ENCODE data around the gene CXXC5.

Gene CXXC5

DNA sequence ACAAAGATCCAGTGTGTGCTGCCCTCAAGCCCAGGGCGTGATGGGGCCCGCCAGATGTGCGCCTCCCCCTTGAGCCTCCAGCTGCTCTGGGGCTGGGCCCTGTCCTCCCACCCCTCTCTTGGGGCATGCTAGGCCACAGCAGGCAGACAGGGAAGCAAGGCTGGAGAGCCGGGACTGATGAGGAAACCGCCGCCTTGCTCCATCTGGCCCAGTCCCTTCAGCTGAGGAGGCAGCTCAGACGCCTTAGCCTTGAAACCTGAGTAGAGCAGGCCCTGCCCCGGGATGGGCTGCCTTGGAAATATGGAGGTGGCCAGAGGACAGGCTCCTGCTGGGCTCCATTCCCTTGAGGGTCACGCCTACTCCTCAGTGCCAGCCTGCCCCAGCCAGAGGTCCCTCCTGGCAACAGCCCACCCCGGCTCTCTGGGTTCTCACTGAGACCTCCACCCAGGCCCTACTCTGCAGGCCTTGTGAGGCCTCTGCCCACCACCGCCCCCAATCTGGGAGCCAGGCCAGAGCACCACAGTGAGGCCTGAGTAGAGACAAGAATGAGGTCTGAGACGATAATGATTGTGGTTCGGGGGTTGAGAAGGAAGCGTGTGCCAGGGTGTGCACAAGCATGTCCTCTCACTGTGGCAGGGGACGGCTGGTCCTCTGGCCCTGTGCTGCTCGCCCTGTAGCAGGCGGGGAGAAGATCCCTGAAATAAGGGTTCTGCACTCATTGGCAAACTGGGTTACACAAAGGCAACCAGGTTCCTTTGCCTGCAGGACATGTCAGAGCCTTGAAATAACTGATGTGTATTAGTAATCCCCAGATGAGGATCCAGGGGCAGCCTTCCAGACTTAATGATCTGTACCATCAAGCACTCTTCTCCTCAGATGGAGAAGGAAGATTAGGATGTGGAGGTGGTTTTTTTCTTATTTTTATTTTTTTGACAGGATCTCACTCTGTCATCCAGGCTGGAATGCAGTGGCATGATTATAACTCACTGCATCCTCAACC lies 30.9 kb downstream of the CXXC5 start:
- DNase-seq (ENCODE audit: low read depth in 2 of 2, low spot score in 1 of 2), result no peak

DNA sequence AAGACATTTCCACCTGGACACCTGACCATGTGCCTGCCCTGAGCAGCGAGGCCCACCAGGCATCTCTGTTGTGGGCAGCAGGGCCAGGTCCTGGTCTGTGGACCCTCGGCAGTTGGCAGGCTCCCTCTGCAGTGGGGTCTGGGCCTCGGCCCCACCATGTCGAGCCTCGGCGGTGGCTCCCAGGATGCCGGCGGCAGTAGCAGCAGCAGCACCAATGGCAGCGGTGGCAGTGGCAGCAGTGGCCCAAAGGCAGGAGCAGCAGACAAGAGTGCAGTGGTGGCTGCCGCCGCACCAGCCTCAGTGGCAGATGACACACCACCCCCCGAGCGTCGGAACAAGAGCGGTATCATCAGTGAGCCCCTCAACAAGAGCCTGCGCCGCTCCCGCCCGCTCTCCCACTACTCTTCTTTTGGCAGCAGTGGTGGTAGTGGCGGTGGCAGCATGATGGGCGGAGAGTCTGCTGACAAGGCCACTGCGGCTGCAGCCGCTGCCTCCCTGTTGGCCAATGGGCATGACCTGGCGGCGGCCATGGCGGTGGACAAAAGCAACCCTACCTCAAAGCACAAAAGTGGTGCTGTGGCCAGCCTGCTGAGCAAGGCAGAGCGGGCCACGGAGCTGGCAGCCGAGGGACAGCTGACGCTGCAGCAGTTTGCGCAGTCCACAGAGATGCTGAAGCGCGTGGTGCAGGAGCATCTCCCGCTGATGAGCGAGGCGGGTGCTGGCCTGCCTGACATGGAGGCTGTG lies 32.4 kb downstream of the CXXC5 start:
- no peak for DNase-seq (ENCODE audit: low read depth in 2 of 2, low spot score in 1 of 2)

DNA sequence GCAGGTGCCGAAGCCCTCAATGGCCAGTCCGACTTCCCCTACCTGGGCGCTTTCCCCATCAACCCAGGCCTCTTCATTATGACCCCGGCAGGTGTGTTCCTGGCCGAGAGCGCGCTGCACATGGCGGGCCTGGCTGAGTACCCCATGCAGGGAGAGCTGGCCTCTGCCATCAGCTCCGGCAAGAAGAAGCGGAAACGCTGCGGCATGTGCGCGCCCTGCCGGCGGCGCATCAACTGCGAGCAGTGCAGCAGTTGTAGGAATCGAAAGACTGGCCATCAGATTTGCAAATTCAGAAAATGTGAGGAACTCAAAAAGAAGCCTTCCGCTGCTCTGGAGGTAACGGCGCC lies 32.9 kb downstream of the CXXC5 start:
- no peak for DNase-seq (ENCODE audit: low read depth in 2 of 2, low spot score in 1 of 2)

DNA sequence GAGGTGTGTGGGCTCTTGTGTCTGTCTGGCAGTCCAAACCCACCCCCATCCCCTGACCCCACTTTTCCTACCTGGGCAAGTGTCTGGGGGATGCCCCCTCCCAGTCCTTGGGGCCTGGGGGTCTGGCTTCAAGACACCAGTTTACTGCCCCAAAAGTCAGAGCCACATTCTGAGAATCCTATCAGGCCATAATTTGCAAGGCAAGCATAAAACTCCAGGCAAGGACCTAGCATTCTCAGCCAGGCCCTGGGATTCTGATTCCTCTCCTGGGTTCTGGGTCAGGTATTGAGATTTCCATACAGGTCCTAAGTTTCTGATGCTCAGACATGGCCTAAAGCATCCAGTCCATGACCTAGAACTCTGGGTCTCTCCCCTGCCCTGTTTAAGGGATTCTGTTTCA lies 33.3 kb downstream of the CXXC5 start:
- DNase-seq (ENCODE audit: low read depth in 2 of 2, low spot score in 1 of 2), result no peak

GRCh38 chr5:139682016-139682975 lies 34.1 kb downstream of the CXXC5 start:
- no peak for DNase-seq (ENCODE audit: low read depth in 2 of 2, low spot score in 1 of 2)

DNA sequence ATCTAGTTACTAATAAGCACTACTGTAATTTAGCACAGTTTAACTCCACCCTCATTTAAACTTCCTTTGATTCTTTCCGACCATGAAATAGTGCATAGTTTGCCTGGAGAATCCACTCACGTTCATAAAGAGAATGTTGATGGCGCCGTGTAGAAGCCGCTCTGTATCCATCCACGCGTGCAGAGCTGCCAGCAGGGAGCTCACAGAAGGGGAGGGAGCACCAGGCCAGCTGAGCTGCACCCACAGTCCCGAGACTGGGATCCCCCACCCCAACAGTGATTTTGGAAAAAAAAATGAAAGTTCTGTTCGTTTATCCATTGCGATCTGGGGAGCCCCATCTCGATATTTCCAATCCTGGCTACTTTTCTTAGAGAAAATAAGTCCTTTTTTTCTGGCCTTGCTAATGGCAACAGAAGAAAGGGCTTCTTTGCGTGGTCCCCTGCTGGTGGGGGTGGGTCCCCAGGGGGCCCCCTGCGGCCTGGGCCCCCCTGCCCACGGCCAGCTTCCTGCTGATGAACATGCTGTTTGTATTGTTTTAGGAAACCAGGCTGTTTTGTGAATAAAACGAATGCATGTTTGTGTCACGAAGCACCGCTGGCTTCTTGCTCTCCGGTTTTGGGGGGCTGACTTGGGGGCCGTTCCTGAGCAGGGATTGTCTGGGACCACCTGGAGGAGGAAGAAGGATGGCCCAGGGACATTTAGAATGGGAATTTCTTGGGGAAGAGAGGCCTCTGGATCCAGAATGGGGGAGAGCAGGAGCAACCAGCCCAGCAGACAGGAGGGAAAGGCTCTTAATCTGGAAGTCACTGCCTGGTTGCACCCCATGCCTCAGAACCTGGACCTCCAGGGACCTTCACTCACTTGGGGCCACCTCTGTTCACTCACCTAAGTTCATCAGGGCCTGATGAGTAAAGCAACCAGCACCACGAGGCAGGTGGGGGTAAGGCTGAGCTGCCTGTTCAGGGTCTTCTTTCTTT lies 35.4 kb downstream of the CXXC5 start:
- no peak for DNase-seq (ENCODE audit: low read depth in 2 of 2, low spot score in 1 of 2)

DNA sequence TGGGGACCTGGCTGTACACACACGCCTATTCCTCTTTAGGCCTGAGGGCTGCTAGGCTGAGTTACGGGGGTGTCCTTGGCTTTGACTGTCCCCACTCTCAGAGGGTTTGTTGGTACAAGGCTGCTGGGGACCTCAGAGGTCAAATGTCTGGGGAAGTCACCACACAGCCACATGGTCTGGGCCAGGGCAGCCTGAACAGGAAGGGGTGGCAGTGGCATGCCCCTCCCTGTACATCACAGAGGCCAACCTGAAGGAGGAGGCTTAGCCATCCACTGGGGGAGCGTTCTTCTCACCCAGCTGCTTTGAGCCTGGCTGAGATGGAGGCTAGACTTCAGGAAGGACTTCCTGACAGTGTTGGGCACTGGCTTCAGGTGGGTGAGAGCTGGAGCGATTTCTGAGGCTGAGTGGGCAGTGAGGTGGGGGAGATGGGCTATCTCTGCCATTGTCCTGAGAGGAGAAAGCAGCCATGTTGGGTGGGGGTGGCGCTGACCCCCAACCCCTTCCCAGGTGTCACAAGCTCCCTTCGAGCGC lies 36.3 kb downstream of the CXXC5 start:
- no peak for DNase-seq (ENCODE audit: low read depth in 2 of 2, low spot score in 1 of 2)

GRCh38 chr5:139684881-139685749 lies 37.0 kb downstream of the CXXC5 start:
- DNase-seq (ENCODE audit: low read depth in 2 of 2, low spot score in 1 of 2), result no peak

GRCh38 chr5:139685886-139686285 lies 37.7 kb downstream of the CXXC5 start:
- DNase-seq (ENCODE audit: low read depth in 2 of 2, low spot score in 1 of 2), result no peak

GRCh38 chr5:139686356-139686705 lies 38.2 kb downstream of the CXXC5 start:
- no peak for DNase-seq (ENCODE audit: low read depth in 2 of 2, low spot score in 1 of 2)

- DNase-seq (ENCODE audit: low read depth in 2 of 2, low spot score in 1 of 2), result no peak
Measured at GRCh38 chr5:139686706-139687441, 38.7 kb downstream of the CXXC5 start.

DNA sequence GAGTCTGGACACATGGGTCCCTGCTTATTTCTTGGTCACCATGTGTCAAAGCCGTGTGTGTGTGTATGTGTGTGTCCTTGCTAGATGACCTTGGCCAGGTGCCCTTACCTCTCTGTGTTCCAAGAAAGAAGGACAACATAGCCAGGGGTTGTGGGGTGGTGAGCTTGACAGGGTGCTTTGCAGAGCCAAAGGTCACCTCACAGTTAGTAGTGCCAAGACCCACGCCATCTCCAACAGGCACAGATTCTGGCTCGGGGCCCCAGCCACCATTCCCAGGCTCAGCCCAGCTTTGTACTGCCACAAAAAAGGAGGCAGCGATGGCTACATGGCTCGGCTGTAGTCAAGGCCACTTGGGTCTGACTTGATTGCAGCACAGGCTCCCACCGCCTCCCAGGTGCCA lies 39.5 kb downstream of the CXXC5 start:
- DNase-seq (ENCODE audit: low read depth in 2 of 2, low spot score in 1 of 2), result no peak

- no peak for DNase-seq (ENCODE audit: low read depth in 2 of 2, low spot score in 1 of 2)
Measured at GRCh38 chr5:139688088-139688702, 40.0 kb downstream of the CXXC5 start.

DNA sequence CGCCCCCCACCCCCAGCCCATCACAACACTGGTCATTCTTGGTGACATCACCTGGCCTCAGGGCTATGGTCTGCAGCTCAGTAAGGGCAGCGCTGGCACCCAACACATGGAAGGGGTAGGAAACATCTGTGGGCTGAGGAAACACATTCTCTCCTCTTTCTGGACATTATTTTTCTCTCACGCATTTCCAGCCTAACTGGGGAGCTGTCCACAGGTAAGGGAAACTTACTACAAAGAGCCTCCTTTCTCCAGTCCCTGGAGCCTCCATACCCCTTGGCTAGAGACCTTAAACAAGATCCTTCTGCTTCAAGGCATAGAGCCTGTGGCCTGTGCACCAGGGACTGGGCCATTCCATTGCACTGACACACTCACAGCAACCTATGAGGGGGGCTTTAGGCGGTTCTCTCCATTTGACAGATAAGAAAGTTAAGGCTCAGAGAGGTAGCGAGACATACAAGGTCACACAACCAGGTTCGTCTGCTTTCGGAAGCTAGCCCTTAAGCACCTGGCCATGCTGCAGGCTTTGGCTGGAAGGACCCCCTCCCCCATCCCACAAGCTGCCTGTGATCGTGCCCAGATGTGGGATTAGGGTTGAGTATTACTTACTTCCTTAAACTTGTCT lies 40.7 kb downstream of the CXXC5 start:
- DNase-seq (ENCODE audit: low read depth in 2 of 2, low spot score in 1 of 2), result no peak

DNA sequence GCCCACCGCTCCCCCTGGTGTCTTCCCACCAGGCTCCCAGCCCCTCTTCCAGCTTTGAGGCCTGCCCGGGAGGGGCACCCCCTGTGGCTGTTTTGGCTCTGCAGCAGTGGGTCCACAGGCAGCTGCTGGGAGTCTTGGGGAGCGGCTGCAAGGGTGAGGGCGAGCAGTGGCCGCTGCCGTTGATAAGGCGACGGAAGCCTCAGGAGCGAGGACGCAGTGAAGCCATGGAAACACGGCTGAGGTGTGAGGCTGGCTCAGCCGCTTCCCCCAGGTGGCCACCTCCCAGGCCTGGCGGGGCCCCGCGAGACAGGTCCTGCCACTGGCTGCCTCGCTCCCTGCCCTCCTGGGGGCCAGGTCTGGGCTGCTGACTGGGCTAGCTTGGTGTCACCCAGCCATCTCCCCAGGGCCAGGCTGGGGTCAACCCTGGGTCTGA lies 41.5 kb downstream of the CXXC5 start:
- no peak for DNase-seq (ENCODE audit: low read depth in 2 of 2, low spot score in 1 of 2)

DNA sequence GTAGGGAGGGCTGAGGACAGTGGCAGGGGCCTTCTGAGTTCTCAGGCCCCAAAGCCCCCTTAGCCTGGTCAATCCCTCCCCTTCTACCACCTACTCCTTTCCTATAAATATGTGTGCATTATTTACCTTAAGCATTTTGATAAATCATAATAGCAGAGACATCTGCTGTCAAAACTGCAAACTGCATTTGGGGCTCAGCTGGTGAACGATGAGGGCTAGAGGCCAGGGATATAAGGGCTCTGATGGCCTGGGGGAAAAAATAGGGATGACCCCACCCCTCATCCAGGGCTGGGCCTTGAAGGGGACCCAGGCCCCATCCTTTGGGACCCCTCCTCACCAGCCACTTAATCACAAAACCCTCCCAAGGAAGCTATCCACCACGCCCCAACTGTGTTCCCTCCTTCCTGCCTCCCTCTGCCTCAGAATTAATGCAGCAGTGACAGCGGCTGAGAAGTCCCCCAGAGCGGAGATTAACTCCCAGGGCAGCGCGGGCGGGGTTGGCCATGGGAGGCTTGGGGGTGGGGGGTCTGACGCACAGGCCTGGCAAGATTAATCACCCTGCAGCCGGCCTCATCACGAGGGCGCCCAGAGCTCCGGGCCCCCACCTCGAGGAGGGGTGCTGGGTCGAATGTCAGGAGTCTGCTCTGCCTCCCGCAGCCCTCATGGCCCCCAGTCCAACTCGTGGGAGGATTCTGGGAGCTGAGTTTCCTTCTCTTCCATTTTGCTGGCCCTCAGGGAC lies 42.1 kb downstream of the CXXC5 start:
- no peak for DNase-seq (ENCODE audit: low read depth in 2 of 2, low spot score in 1 of 2)
